ENCODE measurements around the gene NOTUM. TPM values are rescaled to one million over a fixed set of nuclear protein-coding genes. Genes with fewer than 3 reads are reported as not detected.

NOTUM gene
- total and polyA plus RNA-seq, 2 experiments from 2014 or later = 0.29 to 1.6 TPM

DNA sequence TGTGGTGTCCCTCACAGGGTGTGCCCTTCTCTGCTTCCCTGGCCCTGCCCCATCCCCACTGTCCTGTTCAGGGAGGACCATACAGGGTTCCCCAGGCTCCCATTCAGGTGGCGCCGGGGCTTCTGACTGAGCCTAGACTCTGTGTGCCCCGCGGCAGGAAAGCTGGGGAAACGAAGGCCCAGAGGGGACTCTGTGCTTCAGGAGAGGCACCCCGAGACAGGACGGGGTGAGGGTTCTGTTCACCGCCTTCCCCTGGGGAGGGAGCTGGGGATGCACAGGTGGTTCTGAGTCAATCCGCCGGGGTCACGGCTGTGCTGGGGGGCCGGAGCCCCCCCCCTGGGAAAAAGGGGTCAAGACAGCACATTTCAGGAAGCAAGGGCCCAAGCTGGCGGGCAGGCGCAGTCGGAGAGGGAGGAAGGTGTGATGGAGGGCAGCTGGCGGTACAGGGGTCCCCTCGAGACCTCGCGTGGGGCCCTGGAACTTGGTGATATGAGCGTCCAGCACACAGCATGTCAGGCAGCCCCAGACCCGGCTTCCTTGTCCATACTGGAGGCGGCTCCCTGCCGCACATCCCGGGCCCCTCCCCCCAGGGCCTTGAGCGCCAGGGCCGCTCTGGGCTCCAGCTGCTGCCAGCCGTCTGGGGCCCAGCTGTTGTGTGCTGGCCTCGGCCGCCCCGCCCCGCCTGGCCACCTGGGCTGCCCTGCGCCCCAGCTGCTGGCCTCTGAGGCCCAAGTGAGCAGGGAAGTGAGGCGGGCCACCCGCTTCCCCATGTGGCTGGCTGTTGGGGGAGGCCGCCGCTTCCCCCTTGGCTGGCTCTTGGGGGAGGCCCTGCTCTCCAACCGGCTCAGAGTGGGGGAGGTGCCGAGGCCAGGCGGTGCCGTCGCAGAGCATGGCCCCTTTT is 5.6 kb upstream of the NOTUM start (continued):
- TF ChIP-seq NANOG (IDR thresholded peaks at IDR 0.05; ENCODE audit: borderline replicate concordance) = no peak
- TF ChIP-seq, protein P1, sequence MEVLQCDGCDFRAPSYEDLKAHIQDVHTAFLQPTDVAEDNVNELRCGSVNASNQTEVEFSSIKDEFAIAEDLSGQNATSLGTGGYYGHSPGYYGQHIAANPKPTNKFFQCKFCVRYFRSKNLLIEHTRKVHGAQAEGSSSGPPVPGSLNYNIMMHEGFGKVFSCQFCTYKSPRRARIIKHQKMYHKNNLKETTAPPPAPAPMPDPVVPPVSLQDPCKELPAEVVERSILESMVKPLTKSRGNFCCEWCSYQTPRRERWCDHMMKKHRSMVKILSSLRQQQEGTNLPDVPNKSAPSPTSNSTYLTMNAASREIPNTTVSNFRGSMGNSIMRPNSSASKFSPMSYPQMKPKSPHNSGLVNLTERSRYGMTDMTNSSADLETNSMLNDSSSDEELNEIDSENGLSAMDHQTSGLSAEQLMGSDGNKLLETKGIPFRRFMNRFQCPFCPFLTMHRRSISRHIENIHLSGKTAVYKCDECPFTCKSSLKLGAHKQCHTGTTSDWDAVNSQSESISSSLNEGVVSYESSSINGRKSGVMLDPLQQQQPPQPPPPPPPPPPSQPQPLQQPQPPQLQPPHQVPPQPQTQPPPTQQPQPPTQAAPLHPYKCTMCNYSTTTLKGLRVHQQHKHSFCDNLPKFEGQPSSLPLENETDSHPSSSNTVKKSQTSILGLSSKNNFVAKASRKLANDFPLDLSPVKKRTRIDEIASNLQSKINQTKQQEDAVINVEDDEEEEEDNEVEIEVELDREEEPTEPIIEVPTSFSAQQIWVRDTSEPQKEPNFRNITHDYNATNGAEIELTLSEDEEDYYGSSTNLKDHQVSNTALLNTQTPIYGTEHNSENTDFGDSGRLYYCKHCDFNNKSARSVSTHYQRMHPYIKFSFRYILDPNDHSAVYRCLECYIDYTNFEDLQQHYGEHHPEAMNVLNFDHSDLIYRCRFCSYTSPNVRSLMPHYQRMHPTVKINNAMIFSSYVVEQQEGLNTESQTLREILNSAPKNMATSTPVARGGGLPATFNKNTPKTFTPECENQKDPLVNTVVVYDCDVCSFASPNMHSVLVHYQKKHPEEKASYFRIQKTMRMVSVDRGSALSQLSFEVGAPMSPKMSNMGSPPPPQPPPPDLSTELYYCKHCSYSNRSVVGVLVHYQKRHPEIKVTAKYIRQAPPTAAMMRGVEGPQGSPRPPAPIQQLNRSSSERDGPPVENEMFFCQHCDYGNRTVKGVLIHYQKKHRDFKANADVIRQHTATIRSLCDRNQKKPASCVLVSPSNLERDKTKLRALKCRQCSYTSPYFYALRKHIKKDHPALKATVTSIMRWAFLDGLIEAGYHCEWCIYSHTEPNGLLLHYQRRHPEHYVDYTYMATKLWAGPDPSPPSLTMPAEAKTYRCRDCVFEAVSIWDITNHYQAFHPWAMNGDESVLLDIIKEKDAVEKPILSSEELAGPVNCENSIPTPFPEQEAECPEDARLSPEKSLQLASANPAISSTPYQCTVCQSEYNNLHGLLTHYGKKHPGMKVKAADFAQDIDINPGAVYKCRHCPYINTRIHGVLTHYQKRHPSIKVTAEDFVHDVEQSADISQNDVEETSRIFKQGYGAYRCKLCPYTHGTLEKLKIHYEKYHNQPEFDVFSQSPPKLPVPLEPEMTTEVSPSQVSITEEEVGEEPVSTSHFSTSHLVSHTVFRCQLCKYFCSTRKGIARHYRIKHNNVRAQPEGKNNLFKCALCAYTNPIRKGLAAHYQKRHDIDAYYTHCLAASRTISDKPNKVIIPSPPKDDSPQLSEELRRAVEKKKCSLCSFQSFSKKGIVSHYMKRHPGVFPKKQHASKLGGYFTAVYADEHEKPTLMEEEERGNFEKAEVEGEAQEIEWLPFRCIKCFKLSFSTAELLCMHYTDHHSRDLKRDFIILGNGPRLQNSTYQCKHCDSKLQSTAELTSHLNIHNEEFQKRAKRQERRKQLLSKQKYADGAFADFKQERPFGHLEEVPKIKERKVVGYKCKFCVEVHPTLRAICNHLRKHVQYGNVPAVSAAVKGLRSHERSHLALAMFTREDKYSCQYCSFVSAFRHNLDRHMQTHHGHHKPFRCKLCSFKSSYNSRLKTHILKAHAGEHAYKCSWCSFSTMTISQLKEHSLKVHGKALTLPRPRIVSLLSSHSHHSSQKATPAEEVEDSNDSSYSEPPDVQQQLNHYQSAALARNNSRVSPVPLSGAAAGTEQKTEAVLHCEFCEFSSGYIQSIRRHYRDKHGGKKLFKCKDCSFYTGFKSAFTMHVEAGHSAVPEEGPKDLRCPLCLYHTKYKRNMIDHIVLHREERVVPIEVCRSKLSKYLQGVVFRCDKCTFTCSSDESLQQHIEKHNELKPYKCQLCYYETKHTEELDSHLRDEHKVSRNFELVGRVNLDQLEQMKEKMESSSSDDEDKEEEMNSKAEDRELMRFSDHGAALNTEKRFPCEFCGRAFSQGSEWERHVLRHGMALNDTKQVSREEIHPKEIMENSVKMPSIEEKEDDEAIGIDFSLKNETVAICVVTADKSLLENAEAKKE (CRISPR knock-in tag; IDR thresholded peaks at IDR 0.05) = no peak
- TF ChIP-seq STAT1 (IDR thresholded peaks at IDR 0.05; ENCODE audit: unreplicated experiment) = no peak
- TF ChIP-seq JUNB (IDR thresholded peaks at IDR 0.05; ENCODE audit: unreplicated experiment) = no peak

DNA sequence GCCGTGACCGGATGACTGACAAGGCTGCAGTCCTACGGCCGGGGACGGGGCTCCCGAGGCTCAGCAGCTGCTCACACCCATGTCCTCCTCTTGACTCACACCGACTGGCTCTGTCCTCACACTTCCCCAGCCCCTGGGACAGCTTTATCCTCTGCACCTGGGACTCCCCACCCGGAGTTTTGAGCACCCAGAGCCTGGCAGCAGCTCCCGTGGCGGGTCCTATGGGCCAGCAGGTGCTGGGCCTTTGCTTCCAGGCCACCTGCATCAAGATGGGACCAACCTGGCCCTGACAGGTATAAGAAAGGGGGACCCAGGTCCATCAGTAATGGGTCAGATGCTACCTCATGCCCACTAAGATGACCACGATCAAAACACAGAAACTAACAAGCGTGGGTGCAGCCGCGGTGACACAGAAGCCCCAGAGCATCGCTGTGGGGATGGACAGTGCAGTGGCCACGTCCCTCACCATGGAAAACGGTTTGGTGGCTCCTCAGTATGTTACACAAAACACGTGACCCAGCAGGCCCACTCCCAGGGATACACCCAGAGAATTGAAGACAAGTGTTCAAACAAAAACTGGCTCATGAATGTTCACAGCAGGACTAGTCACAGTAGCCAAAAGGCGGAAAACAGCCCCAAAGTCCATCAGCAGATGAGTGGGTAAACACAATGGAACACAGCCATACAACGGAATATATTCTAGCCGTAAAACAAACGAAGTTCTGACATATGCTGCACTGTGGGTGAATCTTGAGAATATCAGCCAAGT is 3.3 kb upstream of the NOTUM start:
- H3K27me3 ChIP-seq (ENCODE audit: insufficient read depth) = peaks cover 94% of the 10 kb centered on the region
- H3K27ac ChIP-seq (ENCODE audit: low read depth) = no peak overlapping the region
- H3K9me3 Mint-ChIP-seq = no peaks in the 10 kb centered on the region; the same call in 2 of the 3 replicates
- H2AFZ ChIP-seq = no peak overlapping the region
- no peaks in the 10 kb centered on the region for H3K9me2 ChIP-seq (ENCODE audit: insufficient read depth)
- H3K79me2 ChIP-seq (replicated peaks; ENCODE audit: insufficient read depth) = no peaks in the 10 kb centered on the region
- peaks cover 3% of the 10 kb centered on the region; the same call in 1 of the 3 replicates for H3K4me1 Mint-ChIP-seq
- ATAC-seq (no peak), DNase-seq (ENCODE audit: low spot score) (no peak)
- H3F3A ChIP-seq (replicated peaks; ENCODE audit: low read depth) = peaks cover 22% of the 10 kb centered on the region
- peaks cover 61% of the 10 kb centered on the region for H3K27me3 Mint-ChIP-seq (ENCODE audit: insufficient read depth, low read depth, poor library complexity)
- no peaks in the 10 kb centered on the region for H4K20me1 ChIP-seq (replicated peaks; ENCODE audit: insufficient read depth)
- H3K4me2 ChIP-seq = no peak overlapping the region
- no peaks in the 10 kb centered on the region for H3K36me3 ChIP-seq (ENCODE audit: insufficient read depth)
- no peak overlapping the region for H3K4me3 ChIP-seq
- H3K36me3 Mint-ChIP-seq (ENCODE audit: low read depth) = no peaks in the 10 kb centered on the region
- peaks cover 26% of the 10 kb centered on the region for H3K4me1 ChIP-seq (ENCODE audit: insufficient read depth)
- no peak overlapping the region for H3K27ac Mint-ChIP-seq
- H3K4me3 Mint-ChIP-seq = no peak overlapping the region; the same call in 2 of the 3 replicates
- no peak for TF ChIP-seq ZNF114 (CRISPR knock-in tag; IDR thresholded peaks at IDR 0.05)
- no peak for TF ChIP-seq EZH2 (IDR thresholded peaks at IDR 0.05; ENCODE audit: low read depth, unreplicated experiment)
- TF ChIP-seq, protein P1 (CRISPR knock-in tag; IDR thresholded peaks at IDR 0.05) = no peak
- no peak for TF ChIP-seq NANOG (IDR thresholded peaks at IDR 0.05; ENCODE audit: borderline replicate concordance)
- TF ChIP-seq CREB1 (CRISPR knock-in tag; IDR thresholded peaks at IDR 0.05; ENCODE audit: low read depth) = no peak

Data from GM23338 (cell line).